MM.1S (cell line): ENCODE data around the gene HIVEP2.
A peak's percentile ranks its signal among the peaks of the same experiment; 100 is the strongest.

ENCODE experiments used
- DNase-seq: peaks from one replicate; pipeline ENCODE4 v3.0.0-alpha.2; 2015
- H2AFZ ChIP-seq: fragments of 300-600 bp; sonication (generic); 2 replicates; pipeline ENCODE4 v1.6.0; 2016; ENCODE audit warnings: antibody characterized with exemption, low read length
- H3F3A ChIP-seq: fragments of 300-600 bp; sonication (generic); 2 replicates; pipeline ENCODE4 v1.6.1; 2016; ENCODE audit warnings: mild to moderate bottlenecking, antibody characterized with exemption, low read length, moderate library complexity, mixed read lengths; ENCODE audit not compliant: insufficient read depth
- H3K27ac ChIP-seq: fragments of 300-600 bp; sonication (generic); 2 replicates; pipeline ENCODE4 v1.5.1; 2016; ENCODE audit warnings: mild to moderate bottlenecking, low read length
- H3K27me3 ChIP-seq: fragments of 300-600 bp; sonication (generic); replicated peaks from 2 replicates; pipeline ENCODE4 v1.6.0; 2016; ENCODE audit warnings: low read length; ENCODE audit not compliant: insufficient read depth
- H3K36me3 ChIP-seq: fragments of 300-600 bp; sonication (generic); replicated peaks from 2 replicates; pipeline ENCODE4 v1.6.1; 2016; ENCODE audit warnings: mild to moderate bottlenecking, low read length, mixed read lengths; ENCODE audit not compliant: insufficient read depth
- H3K4me1 ChIP-seq: fragments of 300-600 bp; sonication (generic); 2 replicates; pipeline ENCODE4 v1.6.1; 2016; ENCODE audit warnings: low read length, mixed read lengths
- H3K4me2 ChIP-seq: fragments of 300-600 bp; sonication (generic); 2 replicates; pipeline ENCODE4 v1.6.0; 2016; ENCODE audit warnings: low read depth, low read length
- H3K4me3 ChIP-seq: fragments of 300-600 bp; sonication (generic); 2 replicates; pipeline ENCODE4 v1.5.1; 2016; ENCODE audit warnings: low read length, mixed read lengths
- H3K79me2 ChIP-seq: fragments of 300-600 bp; sonication (generic); 2 replicates; pipeline ENCODE4 v1.6.1; 2016; ENCODE audit warnings: mixed run types, low read length, mixed read lengths
- H3K9ac ChIP-seq: fragments of 300-600 bp; sonication (generic); 2 replicates; pipeline ENCODE4 v1.6.1; 2016; ENCODE audit warnings: low read length, mixed read lengths
- H3K9me2 ChIP-seq: fragments of 300-600 bp; sonication (generic); replicated peaks from 2 replicates; pipeline ENCODE4 v1.6.1; 2016; ENCODE audit warnings: mild to moderate bottlenecking, low read length, mixed read lengths; ENCODE audit not compliant: insufficient read depth
- H3K9me3 ChIP-seq: fragments of 300-600 bp; sonication (generic); replicated peaks from 2 replicates; pipeline ENCODE4 v1.6.1; 2016; ENCODE audit warnings: mild to moderate bottlenecking, low read length, mixed read lengths; ENCODE audit not compliant: insufficient read depth
- H4K20me1 ChIP-seq: fragments of 300-600 bp; sonication (generic); 2 replicates; pipeline ENCODE4 v1.6.1; 2016; ENCODE audit warnings: mild to moderate bottlenecking, low read length, moderate library complexity, mixed read lengths; ENCODE audit not compliant: insufficient read depth
- EZH2 ChIP-seq: fragments of 300-600 bp; sonication (generic); optimal IDR thresholded peaks from 2 replicates; pipeline ENCODE3; 2017; ENCODE audit warnings: low read depth, mild to moderate bottlenecking, antibody characterized with exemption, low read length, mixed read lengths
- EZH2phosphoT487 ChIP-seq: fragments of 300-600 bp; sonication (generic); IDR thresholded peaks from 2 replicates; pipeline ENCODE4 v1.6.1; 2018; ENCODE audit warnings: antibody characterized with exemption, low read length
- TF ChIP-seq, protein P1 (sequence below): fragments of 300-600 bp; sonication (generic); IDR thresholded peaks from 2 replicates; pipeline ENCODE4 v1.5.1; 2016; ENCODE audit warnings: antibody characterized with exemption, low read length, mixed read lengths

Gene HIVEP2

DNA sequence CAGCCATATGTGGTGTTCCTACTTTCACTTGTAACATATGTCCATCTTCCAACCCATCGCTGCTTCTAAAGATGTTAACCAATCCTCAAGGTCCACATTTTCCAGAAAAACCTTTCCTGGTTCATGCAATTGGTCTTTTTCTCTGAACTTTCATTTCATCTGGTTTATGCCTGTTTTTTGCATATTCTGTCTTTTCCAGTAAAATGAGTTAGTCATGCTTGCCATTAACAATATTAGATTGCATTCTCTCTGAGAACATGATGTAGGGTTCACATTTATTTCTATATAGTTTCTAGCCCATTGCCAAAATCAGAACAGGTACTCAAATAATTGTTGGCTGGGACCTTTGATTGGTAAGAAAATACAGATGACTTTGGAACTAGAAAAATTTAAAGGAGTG lies 36.7 kb downstream of the HIVEP2 start:
- Histone ChIP-seq H3K79me2 (no peaks in the 10 kb centered on the region), H3K4me1 (0 out of 2 replicates have a peak, but pooled peaks cover 8% of the 10 kb centered on the region), H3K9me3 (no peaks in the 10 kb centered on the region), H4K20me1 (no peaks in the 10 kb centered on the region), H3F3A (no peaks in the 10 kb centered on the region; the same call in 1 of the 2 replicates), H3K27ac (peak overlapping the region; percentile 66; the same call in 1 of the 2 replicates), H3K4me3 (no peak overlapping the region), H3K36me3 (no peaks in the 10 kb centered on the region), H3K27me3 (no peaks in the 10 kb centered on the region), H3K9me2 (no peaks in the 10 kb centered on the region), H3K4me2 (no peak overlapping the region), H3K9ac (no peak overlapping the region), H2AFZ (no peak overlapping the region)
- DNase-seq = no peak
- TF ChIP-seq EZH2phosphoT487 (no peak), EZH2 (no peak)
- TF ChIP-seq, protein P1, sequence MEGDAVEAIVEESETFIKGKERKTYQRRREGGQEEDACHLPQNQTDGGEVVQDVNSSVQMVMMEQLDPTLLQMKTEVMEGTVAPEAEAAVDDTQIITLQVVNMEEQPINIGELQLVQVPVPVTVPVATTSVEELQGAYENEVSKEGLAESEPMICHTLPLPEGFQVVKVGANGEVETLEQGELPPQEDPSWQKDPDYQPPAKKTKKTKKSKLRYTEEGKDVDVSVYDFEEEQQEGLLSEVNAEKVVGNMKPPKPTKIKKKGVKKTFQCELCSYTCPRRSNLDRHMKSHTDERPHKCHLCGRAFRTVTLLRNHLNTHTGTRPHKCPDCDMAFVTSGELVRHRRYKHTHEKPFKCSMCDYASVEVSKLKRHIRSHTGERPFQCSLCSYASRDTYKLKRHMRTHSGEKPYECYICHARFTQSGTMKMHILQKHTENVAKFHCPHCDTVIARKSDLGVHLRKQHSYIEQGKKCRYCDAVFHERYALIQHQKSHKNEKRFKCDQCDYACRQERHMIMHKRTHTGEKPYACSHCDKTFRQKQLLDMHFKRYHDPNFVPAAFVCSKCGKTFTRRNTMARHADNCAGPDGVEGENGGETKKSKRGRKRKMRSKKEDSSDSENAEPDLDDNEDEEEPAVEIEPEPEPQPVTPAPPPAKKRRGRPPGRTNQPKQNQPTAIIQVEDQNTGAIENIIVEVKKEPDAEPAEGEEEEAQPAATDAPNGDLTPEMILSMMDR = no peak

DNA sequence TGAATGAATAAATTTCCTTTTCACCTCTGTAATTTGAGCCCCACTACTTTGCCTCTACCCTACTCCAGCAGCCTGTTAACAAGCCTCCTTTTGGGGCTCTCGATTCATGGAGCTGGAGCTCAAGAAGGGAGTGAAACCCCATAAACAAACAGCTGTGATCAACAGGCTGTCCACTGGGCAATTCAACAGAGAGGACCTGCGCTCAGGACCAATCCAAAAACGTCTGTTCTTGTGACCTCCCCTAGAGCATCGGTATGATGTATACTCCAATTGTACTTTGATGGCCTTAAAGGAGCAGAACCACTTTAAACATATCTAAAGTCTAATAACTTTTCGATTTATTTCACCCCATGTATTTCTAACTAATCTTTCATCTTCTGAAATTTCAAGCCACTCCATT lies 37.4 kb downstream of the HIVEP2 start:
- no peak for DNase-seq
- Histone ChIP-seq H3K27ac (peak overlapping the region; percentile 66; the same call in 1 of the 2 replicates), H4K20me1 (no peaks in the 10 kb centered on the region)

DNA sequence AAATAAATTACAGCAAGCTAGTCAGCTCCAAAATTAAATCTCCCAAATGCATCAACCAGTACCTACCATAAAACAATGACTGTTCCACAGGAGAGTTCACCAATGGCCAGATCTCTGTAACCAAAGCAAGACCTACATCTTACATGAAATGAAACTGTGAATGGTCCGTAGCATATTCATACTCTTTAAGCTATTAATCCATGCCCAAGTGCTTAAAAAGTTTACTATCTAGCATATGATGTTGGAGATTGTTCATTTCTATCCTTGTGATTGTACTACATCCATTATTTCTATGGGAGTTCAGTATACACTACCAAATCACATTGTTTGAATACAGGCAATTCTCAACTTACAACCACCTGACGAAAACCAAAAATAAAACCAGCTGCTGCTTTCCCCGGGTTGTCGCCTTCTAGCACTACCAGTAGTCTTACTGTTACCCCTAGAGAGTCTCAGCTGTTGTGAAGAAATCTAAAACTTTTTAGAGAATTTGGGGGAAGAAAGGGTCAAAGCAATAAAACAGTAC lies 38.0 kb downstream of the HIVEP2 start:
- peak overlapping the region; percentile 50 for H3K4me3 ChIP-seq
- H3K4me1 ChIP-seq = 0 out of 2 replicates have a peak, but pooled peaks cover 6% of the 10 kb centered on the region
- H3F3A ChIP-seq = no peaks in the 10 kb centered on the region; the same call in 1 of the 2 replicates
- peak; percentile 15 for DNase-seq
- no peaks in the 10 kb centered on the region for H3K79me2 ChIP-seq
- H3K9me2 ChIP-seq = no peaks in the 10 kb centered on the region
- H2AFZ ChIP-seq = no peak overlapping the region
- H3K9ac ChIP-seq = peak overlapping the region; percentile 46
- no peaks in the 10 kb centered on the region for H3K36me3 ChIP-seq
- H3K27me3 ChIP-seq = no peaks in the 10 kb centered on the region
- H3K4me2 ChIP-seq = peak overlapping the region; percentile 60
- TF ChIP-seq, protein P1 = no peak
- TF ChIP-seq EZH2phosphoT487 (no peak), EZH2 (no peak)
- no peaks in the 10 kb centered on the region for H3K9me3 ChIP-seq
- H4K20me1 ChIP-seq = no peaks in the 10 kb centered on the region
- H3K27ac ChIP-seq = peak overlapping the region; percentile 66; the same call in 1 of the 2 replicates

More for the DNA sequence above, 37.4 kb downstream of the HIVEP2 start:
- H3K27me3 ChIP-seq = no peaks in the 10 kb centered on the region
- H3K4me1 ChIP-seq = 0 out of 2 replicates have a peak, but pooled peaks cover 6% of the 10 kb centered on the region
- H3K79me2 ChIP-seq = no peaks in the 10 kb centered on the region
- H3K9me3 ChIP-seq = no peaks in the 10 kb centered on the region
- H3K9ac ChIP-seq = peak overlapping the region; percentile 46; the same call in 1 of the 2 replicates
- TF ChIP-seq EZH2phosphoT487 = no peak
- TF ChIP-seq EZH2 = no peak
- peak overlapping the region; percentile 50; the same call in 1 of the 2 replicates for H3K4me3 ChIP-seq
- H3K4me2 ChIP-seq = peak overlapping the region; percentile 60; the same call in 1 of the 2 replicates
- H3K9me2 ChIP-seq = no peaks in the 10 kb centered on the region
- H2AFZ ChIP-seq = no peak overlapping the region
- H3K36me3 ChIP-seq = no peaks in the 10 kb centered on the region
- no peaks in the 10 kb centered on the region; the same call in 1 of the 2 replicates for H3F3A ChIP-seq

DNA sequence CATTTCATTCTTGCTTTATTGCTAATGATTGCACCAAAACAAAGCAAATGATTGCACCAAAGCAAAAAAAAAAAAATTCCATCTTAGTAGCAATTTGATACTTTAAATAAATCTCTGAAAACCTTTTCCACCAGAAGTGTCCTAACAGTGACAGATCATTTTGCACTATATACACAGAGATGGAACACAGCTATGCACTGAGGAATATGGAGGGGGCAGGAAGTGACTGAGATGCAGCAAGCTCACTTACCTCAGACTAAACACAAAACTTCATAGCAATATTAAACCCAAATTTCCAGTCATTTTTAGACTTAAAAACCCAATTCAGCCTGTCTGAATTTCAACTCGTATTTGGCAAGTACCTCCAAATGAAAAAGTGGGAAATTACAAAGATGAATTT lies 41.2 kb downstream of the HIVEP2 start:
- no peak overlapping the region for H3K4me2 ChIP-seq
- H3K4me1 ChIP-seq = no peaks in the 10 kb centered on the region
- H3K9me3 ChIP-seq = no peaks in the 10 kb centered on the region
- no peaks in the 10 kb centered on the region for H3K36me3 ChIP-seq
- no peak for DNase-seq
- no peaks in the 10 kb centered on the region for H3K79me2 ChIP-seq
- H3F3A ChIP-seq = no peaks in the 10 kb centered on the region; the same call in 1 of the 2 replicates
- no peak overlapping the region for H3K27ac ChIP-seq
- no peaks in the 10 kb centered on the region for H4K20me1 ChIP-seq
- H3K9me2 ChIP-seq = no peaks in the 10 kb centered on the region
- no peak overlapping the region for H2AFZ ChIP-seq
- TF ChIP-seq EZH2 = no peak
- TF ChIP-seq, protein P1 = no peak
- no peak for TF ChIP-seq EZH2phosphoT487
- H3K4me3 ChIP-seq = no peak overlapping the region
- H3K9ac ChIP-seq = no peak overlapping the region
- H3K27me3 ChIP-seq = no peaks in the 10 kb centered on the region
